Mesenchymal stem cell (in vitro differentiated cells and primary cell): ENCODE measurements around the gene NOXO1.

ENCODE experiments used
- DNase-seq: peaks from one replicate; pipeline ENCODE4 v3.0.0-alpha.2; 2013
- H2AFZ ChIP-seq: one replicate; pipeline ENCODE4 v1.6.1; 2013; ENCODE audit warnings: low read depth, mild to moderate bottlenecking, control low read depth, inconsistent platforms, low read length, moderate library complexity
- H2AK5ac ChIP-seq: 2 replicates; pipeline ENCODE4 v1.6.1; 2013; ENCODE audit warnings: low read length, moderate library complexity, mild to moderate bottlenecking, inconsistent platforms; ENCODE audit not compliant: severe bottlenecking
- H2BK120ac ChIP-seq: one replicate; pipeline ENCODE4 v1.6.1; 2013; ENCODE audit warnings: low read depth, mild to moderate bottlenecking, inconsistent platforms, low read length, moderate library complexity
- H2BK12ac ChIP-seq, 2 experiments: one replicate each; pipeline ENCODE4 v1.6.1; 2013; ENCODE audit warnings: inconsistent platforms in 2 of 2, low read length in 2 of 2, mild to moderate bottlenecking in 2 of 2, moderate library complexity in 2 of 2, control low read depth in 1 of 2
- H2BK15ac ChIP-seq: one replicate; pipeline ENCODE4 v1.6.1; 2013; ENCODE audit warnings: mild to moderate bottlenecking, low read depth, inconsistent platforms; ENCODE audit not compliant: poor library complexity, severe bottlenecking
- H2BK5ac ChIP-seq: 2 replicates; pipeline ENCODE4 v1.6.1; 2013; ENCODE audit warnings: low read depth, mild to moderate bottlenecking, low read length, control low read depth, inconsistent platforms; ENCODE audit not compliant: poor library complexity, severe bottlenecking
- H3K14ac ChIP-seq, 2 experiments: one replicate each; pipeline ENCODE4 v1.6.1; 2013; ENCODE audit warnings: inconsistent platforms in 2 of 2, low read length in 2 of 2, control low read depth in 1 of 2, mild to moderate bottlenecking in 1 of 2, moderate library complexity in 1 of 2
- H3K18ac ChIP-seq, 2 experiments: one replicate each; pipeline ENCODE4 v1.6.1; 2013; ENCODE audit warnings: inconsistent platforms in 2 of 2, low read length in 2 of 2, control low read depth in 1 of 2, low read depth in 1 of 2, mild to moderate bottlenecking in 1 of 2
- H3K23ac ChIP-seq, 2 experiments: one replicate each; pipeline ENCODE4 v1.6.1; 2013; ENCODE audit warnings: inconsistent platforms in 2 of 2, low read length in 2 of 2, mild to moderate bottlenecking in 2 of 2, moderate library complexity in 2 of 2, control low read depth in 1 of 2
- H3K27ac ChIP-seq: 2 replicates; pipeline ENCODE4 v1.5.1; 2013; ENCODE audit warnings: mild to moderate bottlenecking, moderate library complexity, low read length, control low read depth, inconsistent platforms; ENCODE audit not compliant: poor library complexity, severe bottlenecking
- H3K27me3 ChIP-seq, 2 experiments: 2 replicates each; pipeline versions ENCODE4 v1.6.1 to v1.7.0; 2013; ENCODE audit warnings: low read length in 2 of 2, mild to moderate bottlenecking in 2 of 2, moderate library complexity in 2 of 2, control low read depth in 1 of 2, inconsistent platforms in 1 of 2; ENCODE audit not compliant: control insufficient read depth in 1 of 2, insufficient read depth in 1 of 2
- H3K36me3 ChIP-seq, 2 experiments: 2 replicates each; pipeline versions ENCODE4 v1.6.1 to v1.7.0; 2013; ENCODE audit warnings: low read length in 2 of 2, control low read depth in 1 of 2, inconsistent platforms in 1 of 2, low read depth in 1 of 2, mild to moderate bottlenecking in 1 of 2; ENCODE audit not compliant: insufficient read depth in 2 of 2, control insufficient read depth in 1 of 2
- H3K4ac ChIP-seq, 2 experiments: one replicate each; pipeline ENCODE4 v1.6.1; 2013; ENCODE audit warnings: inconsistent platforms in 2 of 2, low read length in 2 of 2, mild to moderate bottlenecking in 2 of 2, moderate library complexity in 2 of 2, control low read depth in 1 of 2, low read depth in 1 of 2
- H3K4me1 ChIP-seq: 2 replicates; pipeline ENCODE4 v1.6.1; 2013; ENCODE audit warnings: low read depth, low read length, control low read depth; ENCODE audit not compliant: control insufficient read depth, insufficient read depth
- H3K4me2 ChIP-seq: 2 replicates; pipeline ENCODE4 v1.6.1; 2013; ENCODE audit warnings: low read length, mild to moderate bottlenecking, inconsistent platforms; ENCODE audit not compliant: poor library complexity, severe bottlenecking
- H3K4me3 ChIP-seq, 2 experiments: 2 replicates each; pipeline versions ENCODE4 v1.5.1 to v1.7.0; 2013; ENCODE audit warnings: low read length in 2 of 2, mild to moderate bottlenecking in 2 of 2, control low read depth in 1 of 2, low read depth in 1 of 2; ENCODE audit not compliant: insufficient read depth in 1 of 2
- H3K79me1 ChIP-seq: replicated peaks from 2 replicates; pipeline ENCODE4 v1.6.1; 2013; ENCODE audit warnings: mild to moderate bottlenecking, control low read depth, low read length, inconsistent platforms; ENCODE audit not compliant: poor library complexity, severe bottlenecking
- H3K9ac ChIP-seq: 2 replicates; pipeline ENCODE4 v1.7.0; 2013; ENCODE audit warnings: mild to moderate bottlenecking, low read length, moderate library complexity
- H3K9me3 ChIP-seq: 2 replicates; pipeline ENCODE4 v1.7.0; 2013; ENCODE audit warnings: mild to moderate bottlenecking, low read length; ENCODE audit not compliant: control insufficient read depth
- H4K8ac ChIP-seq: one replicate; pipeline ENCODE4 v1.6.1; 2013; ENCODE audit warnings: inconsistent platforms, mild to moderate bottlenecking, low read length, moderate library complexity
- H4K91ac ChIP-seq: one replicate; pipeline ENCODE4 v1.6.1; 2013; ENCODE audit warnings: mild to moderate bottlenecking, low read length, inconsistent platforms
- WGBS: methylation state at CpG from one replicate; pipeline ENCODE4 v1.1.7; 2013; ENCODE audit warnings: mixed read lengths; 5-methylcytosine and 5-hydroxymethylcytosine counted together

The NOXO1 gene

DNA sequence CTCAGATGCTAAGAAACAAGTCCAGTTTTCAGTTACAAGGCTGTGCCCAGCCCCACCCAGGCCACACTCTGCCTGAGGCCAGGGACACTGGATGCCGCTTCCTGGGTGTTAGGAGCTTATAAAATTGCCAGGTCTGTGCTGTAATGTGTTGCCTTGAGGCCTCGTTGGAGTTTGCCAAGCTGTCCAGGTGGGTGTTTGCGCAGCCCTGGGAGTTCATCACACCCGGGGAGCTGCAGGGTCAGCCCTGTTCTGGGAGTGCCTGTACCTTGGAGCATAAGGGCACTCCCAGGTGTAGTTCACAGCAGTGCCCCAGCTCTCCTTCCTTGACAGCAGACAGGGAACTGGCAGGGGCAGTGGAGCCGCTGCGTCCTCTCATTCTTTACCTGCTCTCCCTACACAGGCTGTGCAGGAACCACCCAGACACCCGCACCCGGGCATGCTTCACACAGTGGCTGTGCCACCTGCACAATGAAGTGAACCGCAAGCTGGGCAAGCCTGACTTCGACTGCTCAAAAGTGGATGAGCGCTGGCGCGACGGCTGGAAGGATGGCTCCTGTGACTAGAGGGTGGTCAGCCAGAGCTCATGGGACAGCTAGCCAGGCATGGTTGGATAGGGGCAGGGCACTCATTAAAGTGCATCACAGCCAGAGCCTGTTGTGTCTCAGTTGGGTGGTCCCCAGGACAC lies 4.3 kb upstream of the NOXO1 start:
- Histone ChIP-seq H3K14ac (peak overlapping the region in 1 of 2 experiments; percentile 22), H3K4me2 (peak overlapping the region; percentile 97), H3K4me3 (peak overlapping the region in 1 of 2 experiments; percentile 88), H3K4me1 (peaks cover 36% of the 10 kb centered on the region), H3K27ac (no peak overlapping the region), H3K36me3 (peaks cover 18 to 30% of the 10 kb centered on the region in 2 experiments), H3K23ac (no peak overlapping the region), H2AK5ac (no peak overlapping the region), H4K91ac (no peak overlapping the region), H4K8ac (no peak overlapping the region), H2BK15ac (no peak overlapping the region), H2BK5ac (no peak overlapping the region), H3K9ac (peak overlapping the region; percentile 89), H3K27me3 (peaks cover 41 to 42% of the 10 kb centered on the region in 2 experiments), H2BK120ac (no peak overlapping the region), H3K18ac (no peak overlapping the region), H2AFZ (no peak overlapping the region), H3K9me3 (no peaks in the 10 kb centered on the region), H3K4ac (no peak overlapping the region), H2BK12ac (no peak overlapping the region), H3K79me1 (peaks cover 20% of the 10 kb centered on the region)
- WGBS: 93% methylated on average over 14 of the region's 14 CpGs
- no peak for DNase-seq

DNA sequence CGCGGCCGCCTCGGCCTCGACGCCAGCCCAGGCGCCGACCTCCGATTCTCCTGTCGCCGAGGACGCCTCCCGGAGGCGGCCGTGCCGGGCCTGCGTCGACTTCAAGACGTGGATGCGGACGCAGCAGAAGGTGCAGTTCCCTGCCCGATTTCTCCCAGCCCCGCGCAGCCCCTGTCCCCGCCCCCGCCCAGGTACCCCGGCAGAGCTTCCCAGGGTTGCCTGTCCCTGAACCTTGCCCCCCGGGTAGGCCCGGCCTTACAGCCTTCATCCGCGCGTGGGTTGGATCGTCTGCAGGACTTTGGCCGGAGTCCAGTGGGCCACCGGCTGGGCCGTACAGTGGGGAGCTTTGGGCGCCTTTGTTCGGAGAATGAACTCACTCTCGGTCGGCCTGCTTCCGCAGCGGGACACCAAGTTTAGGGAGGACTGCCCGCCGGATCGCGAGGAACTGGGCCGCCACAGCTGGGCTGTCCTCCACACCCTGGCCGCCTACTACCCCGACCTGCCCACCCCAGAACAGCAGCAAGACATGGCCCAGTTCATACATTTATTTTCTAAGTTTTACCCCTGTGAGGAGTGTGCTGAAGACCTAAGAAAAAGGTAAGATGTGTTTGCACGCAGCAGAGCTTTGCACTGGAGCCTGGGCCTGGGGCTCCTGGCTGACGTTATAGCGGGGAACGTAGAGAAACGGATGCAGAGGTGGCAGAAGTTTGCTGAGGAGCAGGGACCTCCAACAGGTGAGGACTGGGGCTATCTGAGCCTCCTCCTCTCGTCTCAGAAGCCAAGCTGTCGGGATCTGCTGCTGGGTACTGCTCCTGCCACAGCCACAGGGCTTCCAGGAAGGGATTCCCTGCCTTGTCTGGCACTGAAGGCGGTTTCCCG lies 3.3 kb upstream of the NOXO1 start:
- H3K9me3 ChIP-seq: no peaks in the 10 kb centered on the region
- peak overlapping the region; percentile 89 for H3K9ac ChIP-seq
- H2BK120ac ChIP-seq: peak overlapping the region; percentile 74
- peak overlapping the region; percentile 81 to 88 for H3K4me3 ChIP-seq
- peaks cover 33% of the 10 kb centered on the region for H3K4me1 ChIP-seq
- peak overlapping the region; percentile 75 to 87 for H3K18ac ChIP-seq
- H3K14ac ChIP-seq: peak overlapping the region in 1 of 2 experiments; percentile 91
- DNase-seq: no peak
- H2AK5ac ChIP-seq: no peak overlapping the region
- peak overlapping the region; percentile 96 for H4K8ac ChIP-seq
- 12% methylated on average over 46 of the region's 58 CpGs for WGBS
- no peak overlapping the region for H3K27ac ChIP-seq
- H2BK15ac ChIP-seq: no peak overlapping the region
- H2AFZ ChIP-seq: peak overlapping the region; percentile 84
- H4K91ac ChIP-seq: no peak overlapping the region
- peak overlapping the region in 1 of 2 experiments; percentile 84 for H3K23ac ChIP-seq
- peaks cover 18 to 37% of the 10 kb centered on the region in 2 experiments for H3K36me3 ChIP-seq
- no peak overlapping the region for H2BK5ac ChIP-seq
- H3K27me3 ChIP-seq: peaks cover 45 to 47% of the 10 kb centered on the region in 2 experiments
- H3K4ac ChIP-seq: peak overlapping the region; percentile 54 to 58
- H3K4me2 ChIP-seq: peak overlapping the region; percentile 97
- H2BK12ac ChIP-seq: peak overlapping the region in 1 of 2 experiments; percentile 26
- H3K79me1 ChIP-seq: peaks cover 20% of the 10 kb centered on the region

DNA sequence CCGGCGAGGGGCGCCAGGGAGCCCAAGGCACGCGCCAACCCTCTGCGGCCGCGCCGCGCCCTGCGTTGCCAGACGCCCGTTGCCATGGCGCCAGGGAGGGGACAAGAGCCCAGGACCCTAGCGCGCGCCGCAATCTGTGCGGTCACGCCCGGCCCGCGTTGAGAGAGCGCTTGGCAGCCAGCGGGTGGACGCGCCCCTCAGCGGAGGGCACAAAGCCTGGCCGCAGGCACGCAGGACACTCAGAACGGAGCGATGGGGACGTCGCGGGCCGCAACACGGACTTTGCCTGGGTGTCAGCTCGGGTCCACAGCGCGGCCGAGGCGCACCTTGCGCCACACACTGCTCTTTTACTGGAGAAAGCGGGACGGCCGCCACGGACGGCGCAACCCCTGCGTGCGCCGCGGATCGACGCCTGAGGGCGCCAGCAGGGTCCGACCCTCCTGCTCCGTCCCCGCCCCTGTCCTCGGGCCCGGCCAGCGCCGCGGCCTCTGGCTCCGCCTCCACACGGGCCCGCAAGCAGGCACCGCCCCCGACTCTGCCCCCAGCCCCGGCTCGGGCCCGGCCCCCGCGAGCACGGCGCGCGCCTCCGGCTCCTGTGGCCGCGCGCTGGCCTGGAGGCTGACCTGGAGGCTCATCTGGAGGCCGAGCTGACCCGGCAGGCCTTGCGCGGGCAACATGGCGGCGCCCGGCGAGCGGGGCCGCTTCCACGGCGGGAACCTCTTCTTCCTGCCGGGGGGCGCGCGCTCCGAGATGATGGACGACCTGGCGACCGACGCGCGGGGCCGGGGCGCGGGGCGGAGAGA lies 2.5 kb upstream of the NOXO1 start, which contains the start of gene GFER:
GFER (plus strand) TSS at position 650 of the 803 bp plus-strand sequence; CDS start at position 676, 26 bp downstream.
- Histone ChIP-seq H3K14ac (peak within 1 kb of the TSS in 1 of 2 experiments; percentile 91), H2BK12ac (peak within 1 kb of the TSS in 1 of 2 experiments; percentile 85), H2BK120ac (peak within 1 kb of the TSS; percentile 74), H2AK5ac (no peak within 1 kb of the TSS), H3K9ac (peak within 1 kb of the TSS; percentile 89), H2BK15ac (no peak within 1 kb of the TSS), H2AFZ (peak within 1 kb of the TSS; percentile 90), H3K9me3 (no peaks in the 10 kb centered on the region), H3K27ac (no peak within 1 kb of the TSS), H3K79me1 (peaks cover 20% of the 10 kb centered on the region), H3K4ac (peak within 1 kb of the TSS; percentile 58 to 76), H3K36me3 (peaks cover 19 to 44% of the 10 kb centered on the region in 2 experiments), H3K4me2 (peak within 1 kb of the TSS; percentile 97), H3K4me1 (peaks cover 35% of the 10 kb centered on the region), H2BK5ac (no peak within 1 kb of the TSS), H3K18ac (peak within 1 kb of the TSS; percentile 75 to 88), H3K27me3 (peaks cover 39 to 44% of the 10 kb centered on the region in 2 experiments), H4K8ac (peak within 1 kb of the TSS; percentile 96), H3K23ac (peak within 1 kb of the TSS in 1 of 2 experiments; percentile 91), H4K91ac (no peak within 1 kb of the TSS), H3K4me3 (peak within 1 kb of the TSS; percentile 81 to 88)
- peak; percentile 92 for DNase-seq
- WGBS: under 1% methylated on average over 89 of the region's 109 CpGs
